ENCODE data around the gene CNTROB.
"Not testable (repeated sequence)": the region's sequence is repeated elsewhere in the genome, so short reads cannot be mapped to it uniquely, and the experiment has no call there.

Gene CNTROB

DNA sequence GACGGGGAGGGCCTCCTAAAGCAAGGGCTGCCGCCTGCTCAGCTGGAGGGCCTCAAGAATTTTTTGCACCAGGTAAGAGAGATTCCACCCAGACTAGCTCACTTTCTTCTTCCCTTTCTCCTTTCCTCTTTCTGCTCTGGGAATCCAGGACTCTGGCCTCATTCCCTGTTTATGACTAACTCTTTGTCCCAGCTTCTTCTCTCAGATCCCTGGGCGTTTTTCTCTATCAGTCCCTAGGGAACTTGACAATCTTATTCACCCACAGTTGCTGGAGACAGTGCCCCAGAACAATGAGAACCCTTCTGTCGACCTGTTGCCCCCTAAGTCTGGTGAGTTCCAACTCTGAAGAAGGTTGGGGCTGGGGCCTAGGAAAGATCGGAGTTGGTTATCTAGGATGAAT lies 15.6 kb downstream of the CNTROB start:
- DNase-seq (ENCODE audit: low spot score) = no peak
- TF ChIP-seq, protein P1, sequence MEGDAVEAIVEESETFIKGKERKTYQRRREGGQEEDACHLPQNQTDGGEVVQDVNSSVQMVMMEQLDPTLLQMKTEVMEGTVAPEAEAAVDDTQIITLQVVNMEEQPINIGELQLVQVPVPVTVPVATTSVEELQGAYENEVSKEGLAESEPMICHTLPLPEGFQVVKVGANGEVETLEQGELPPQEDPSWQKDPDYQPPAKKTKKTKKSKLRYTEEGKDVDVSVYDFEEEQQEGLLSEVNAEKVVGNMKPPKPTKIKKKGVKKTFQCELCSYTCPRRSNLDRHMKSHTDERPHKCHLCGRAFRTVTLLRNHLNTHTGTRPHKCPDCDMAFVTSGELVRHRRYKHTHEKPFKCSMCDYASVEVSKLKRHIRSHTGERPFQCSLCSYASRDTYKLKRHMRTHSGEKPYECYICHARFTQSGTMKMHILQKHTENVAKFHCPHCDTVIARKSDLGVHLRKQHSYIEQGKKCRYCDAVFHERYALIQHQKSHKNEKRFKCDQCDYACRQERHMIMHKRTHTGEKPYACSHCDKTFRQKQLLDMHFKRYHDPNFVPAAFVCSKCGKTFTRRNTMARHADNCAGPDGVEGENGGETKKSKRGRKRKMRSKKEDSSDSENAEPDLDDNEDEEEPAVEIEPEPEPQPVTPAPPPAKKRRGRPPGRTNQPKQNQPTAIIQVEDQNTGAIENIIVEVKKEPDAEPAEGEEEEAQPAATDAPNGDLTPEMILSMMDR (IDR thresholded peaks at IDR 0.05; ENCODE audit: extremely low read depth, missing control alignments) = no peak

DNA sequence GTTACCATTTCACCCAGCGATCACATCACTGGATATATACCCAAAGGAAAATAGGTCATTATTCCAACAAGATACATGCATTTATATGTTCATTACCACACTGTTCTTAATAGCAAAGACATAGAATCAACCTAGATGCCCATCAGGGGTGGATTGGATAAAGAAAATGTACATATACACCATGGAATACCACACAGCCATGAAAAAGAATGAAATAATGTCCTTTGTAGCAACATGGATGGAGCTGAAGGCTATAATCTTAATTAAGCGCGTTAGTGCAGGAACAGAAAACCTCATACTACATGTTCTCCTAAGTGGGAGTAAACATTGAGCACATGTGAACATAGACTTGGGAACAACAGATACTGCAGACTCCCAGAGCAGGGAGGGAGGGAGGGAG lies 18.6 kb downstream of the CNTROB start:
- TF ChIP-seq, protein P1 (IDR thresholded peaks at IDR 0.05; ENCODE audit: extremely low read depth, missing control alignments) = no peak
- no peak for DNase-seq (ENCODE audit: low spot score)

DNA sequence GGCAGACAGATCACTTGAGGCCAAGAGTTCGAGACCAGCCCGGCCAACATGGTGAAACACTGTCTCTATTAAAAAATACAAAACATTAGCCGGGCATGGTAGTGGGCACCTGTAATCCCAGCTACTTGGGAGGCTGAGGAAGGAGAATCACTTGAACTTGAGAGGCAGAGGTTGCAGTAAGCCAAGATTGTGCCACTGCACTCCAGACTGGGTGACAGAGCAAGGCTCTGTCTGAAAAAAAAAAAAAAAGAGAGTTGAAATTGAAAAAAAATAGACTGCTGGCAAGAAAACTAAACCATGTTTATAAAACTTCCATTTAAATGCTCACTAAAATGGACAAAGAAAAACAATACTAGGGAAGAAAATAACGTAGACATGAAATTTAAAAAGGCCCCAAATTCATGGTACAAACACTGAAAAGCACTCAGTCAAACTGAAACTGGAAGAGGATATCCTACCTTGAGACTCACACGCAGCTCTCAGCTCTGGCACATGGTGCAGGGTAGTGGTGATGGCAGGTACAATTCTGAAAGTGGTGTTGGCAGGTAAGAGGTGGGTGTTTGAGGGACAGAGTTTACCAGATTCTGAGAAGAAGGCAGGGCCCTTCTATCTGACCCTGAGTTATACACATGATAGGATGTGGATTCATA lies 19.3 kb downstream of the CNTROB start:
- TF ChIP-seq, protein P1 (IDR thresholded peaks at IDR 0.05; ENCODE audit: extremely low read depth, missing control alignments) = no peak
- peak; percentile 67 for DNase-seq (ENCODE audit: low spot score)

DNA sequence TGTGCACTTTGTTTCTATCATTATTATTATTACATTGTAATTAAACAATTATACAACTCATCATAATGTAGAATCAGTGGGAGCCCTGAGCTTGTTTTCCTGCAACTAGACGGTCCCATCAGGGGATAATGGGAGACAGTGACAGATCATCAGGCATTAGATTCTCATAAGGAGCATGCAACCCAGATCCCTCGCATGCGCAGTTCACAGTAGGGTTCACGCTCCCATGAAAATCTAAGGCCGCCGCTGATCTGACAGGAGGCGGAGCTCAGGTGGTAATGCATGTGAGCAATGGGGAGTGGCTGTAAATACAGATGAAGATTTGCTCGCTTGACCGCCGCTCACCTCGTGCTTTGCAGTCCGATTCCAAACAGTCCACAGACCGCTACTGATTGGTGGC lies 21.3 kb downstream of the CNTROB start:
- DNase-seq (ENCODE audit: low spot score) = not testable (repeated sequence)

DNA sequence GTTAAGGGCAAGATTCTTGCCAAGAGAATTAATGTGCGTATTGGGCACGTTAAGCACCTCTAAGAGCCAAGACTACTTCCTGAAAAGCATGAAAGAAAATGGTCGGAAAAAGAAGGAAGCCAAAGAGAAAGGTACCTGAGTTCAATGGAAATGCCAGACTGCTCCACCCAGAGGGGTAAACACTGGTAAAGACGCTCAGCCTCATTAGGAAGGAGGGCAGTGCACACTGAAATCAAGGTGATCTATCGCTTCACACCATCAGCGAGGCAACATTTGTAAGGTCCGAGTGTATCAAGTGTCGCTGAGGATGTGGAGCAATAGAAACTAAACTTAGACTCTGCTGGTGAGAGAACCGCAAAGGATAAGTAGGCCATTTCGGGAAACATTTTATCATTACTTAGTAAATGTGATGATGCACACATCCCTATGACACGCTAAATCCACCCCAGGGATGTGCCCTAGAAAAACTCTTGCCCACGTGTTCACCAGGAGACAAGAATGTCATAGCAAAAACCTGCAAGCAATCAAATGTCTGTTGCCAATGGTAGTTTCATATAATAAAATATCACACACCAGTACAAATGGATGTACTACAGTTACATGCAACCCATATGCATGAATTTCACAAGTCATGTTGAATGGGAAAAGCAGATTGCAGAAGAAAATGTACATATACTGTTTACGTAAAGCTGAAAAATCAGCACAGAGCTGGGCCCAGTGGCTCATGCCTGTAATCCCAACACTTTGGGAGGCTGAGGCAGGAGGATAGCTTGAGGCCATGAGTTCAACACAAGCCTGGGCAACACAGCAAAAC lies 23.6 kb downstream of the CNTROB start:
- TF ChIP-seq, protein P1 (IDR thresholded peaks at IDR 0.05; ENCODE audit: extremely low read depth, missing control alignments) = no peak
- DNase-seq (ENCODE audit: low spot score) = no peak

DNA sequence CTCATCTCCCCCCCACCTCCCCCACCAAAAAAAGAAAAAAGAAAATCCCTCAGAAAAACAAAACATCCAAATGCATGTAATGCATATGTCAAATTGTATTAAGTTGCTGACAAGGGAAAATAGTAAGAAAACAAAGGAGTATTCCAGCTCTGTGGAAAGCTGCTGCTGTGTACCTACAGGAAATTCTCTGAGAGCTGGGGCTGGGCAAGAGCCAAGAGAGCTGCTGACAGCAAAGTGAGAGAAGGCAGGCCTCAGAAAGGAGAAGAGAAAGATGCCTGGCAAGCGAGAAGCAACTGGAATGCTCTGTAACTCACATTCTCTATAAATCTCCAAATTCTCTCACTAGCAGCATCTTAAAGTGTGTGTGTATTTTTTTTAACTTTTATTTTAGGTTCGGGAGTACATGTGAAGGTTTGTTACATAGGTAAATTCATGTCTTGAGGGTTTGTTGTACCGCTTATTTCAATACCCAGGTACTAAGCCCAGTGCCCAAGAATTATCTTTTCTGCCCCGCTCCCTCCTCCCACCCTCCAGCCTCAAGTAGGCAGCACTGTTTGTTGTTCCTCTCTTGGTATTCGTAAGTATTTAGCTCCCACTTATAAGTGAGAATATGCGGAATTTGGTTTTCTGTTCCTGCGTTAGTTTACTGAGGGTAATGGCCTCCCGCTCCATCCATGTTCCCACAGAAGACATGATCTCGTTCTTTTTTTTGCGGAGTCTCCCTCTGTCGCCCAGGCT lies 24.4 kb downstream of the CNTROB start:
- TF ChIP-seq, protein P1 (IDR thresholded peaks at IDR 0.05; ENCODE audit: extremely low read depth, missing control alignments) = no peak
- DNase-seq (ENCODE audit: low spot score) = no peak

DNA sequence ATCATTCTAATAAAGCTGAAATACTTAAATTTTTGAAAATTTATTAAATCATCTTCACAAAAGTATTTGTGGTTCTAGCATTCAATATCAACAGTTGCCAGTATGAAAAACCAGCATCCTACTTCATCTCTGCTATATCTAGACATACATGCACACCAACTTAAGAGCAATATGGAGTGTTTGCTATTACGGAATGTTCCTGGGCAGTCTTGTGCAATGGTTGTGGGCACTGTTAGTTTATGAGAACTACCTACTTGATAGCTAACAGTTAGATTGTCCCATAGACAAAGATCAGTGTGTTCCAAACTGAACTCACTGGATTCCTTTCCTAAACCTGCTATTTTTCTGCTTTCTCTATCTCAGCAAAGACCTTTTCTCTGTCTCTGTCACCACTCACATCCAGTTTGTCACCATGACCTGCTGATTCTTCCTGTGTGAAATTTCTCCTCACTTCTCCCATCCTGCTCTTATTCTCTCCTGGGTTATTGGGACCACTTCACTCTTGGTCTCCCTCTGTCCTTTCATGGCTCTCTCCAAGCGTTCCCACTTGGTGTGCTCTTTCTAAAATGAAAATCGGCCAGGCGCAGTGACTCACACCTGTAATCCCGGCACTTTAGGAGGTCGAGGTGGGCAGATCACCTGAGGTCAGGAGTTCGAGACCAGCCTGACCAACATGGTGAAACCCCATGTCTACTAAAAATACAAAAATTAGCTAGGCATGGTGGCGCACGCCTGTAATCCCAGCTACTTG lies 27.7 kb downstream of the CNTROB start:
- no peak for DNase-seq (ENCODE audit: low spot score)
- TF ChIP-seq, protein P1 (IDR thresholded peaks at IDR 0.05; ENCODE audit: extremely low read depth, missing control alignments) = no peak
